Measurements from ENCODE around the gene FGD2. TPM values are rescaled to one million over a fixed set of nuclear protein-coding genes. Genes with fewer than 3 reads are reported as not detected.
"Not testable (repeated sequence)": the region's sequence is repeated elsewhere in the genome, so short reads cannot be mapped to it uniquely, and the experiment has no call there.

FGD2 gene
- total and polyA plus RNA-seq, 5 donors = 5.1 to 14.0 (median 9.7) TPM

- H3K9me3 ChIP-seq (ENCODE audit: control insufficient read depth, low read length) = no peaks in the 10 kb centered on the region
- no peak for DNase-seq
- H3K4me3 ChIP-seq (ENCODE audit: low read length) = no peak overlapping the region
- no peak for ATAC-seq
- peak overlapping the region; percentile 13 for H3K27ac ChIP-seq (ENCODE audit: low read length)
- intact Hi-C loops (cut with DNase I) = loop anchor here in 3 of 4 donors (5.0 to 10.0 kb wide), 2 partner anchors 93 to 215 kb away; partner anchors contain the start of gene C6orf89 (in 2 of the 3)
- no peaks in the 10 kb centered on the region for H3K27me3 ChIP-seq (ENCODE audit: control insufficient read depth, insufficient read depth)
- peaks cover 27% of the 10 kb centered on the region for H3K4me1 ChIP-seq (ENCODE audit: control insufficient read depth, insufficient read depth, low read length)
- WGBS = 44% methylated on average over 6 of the region's 6 CpGs
Observed at GRCh38 chr6:36980129-36980528, 25.3 kb upstream of the FGD2 start.

GRCh38 chr6:36980876-36981619 lies 24.4 kb upstream of the FGD2 start:
- Histone ChIP-seq H3K9me3 (ENCODE audit: control insufficient read depth, low read length) (no peaks in the 10 kb centered on the region), H3K27ac (ENCODE audit: low read length) (peak overlapping the region; percentile 19), H3K4me1 (ENCODE audit: control insufficient read depth, insufficient read depth, low read length) (peaks cover 24% of the 10 kb centered on the region), H3K27me3 (ENCODE audit: control insufficient read depth, insufficient read depth) (no peaks in the 10 kb centered on the region), H3K4me3 (ENCODE audit: low read length) (no peak overlapping the region)
- no peak for ATAC-seq
- intact Hi-C loops (cut with DNase I) = loop anchor here in 3 of 4 donors (5.0 to 10.0 kb wide), 2 partner anchors 94 to 216 kb away; partner anchors contain the start of gene C6orf89 (in 2 of the 3)
- no peak for DNase-seq
- WGBS = 62% methylated on average over 14 of the region's 14 CpGs

GRCh38 chr6:36983538-36983937 lies 21.9 kb upstream of the FGD2 start:
- Histone ChIP-seq H3K4me3 (ENCODE audit: low read length) (no peak overlapping the region), H3K27ac (ENCODE audit: low read length) (no peak overlapping the region), H3K9me3 (ENCODE audit: control insufficient read depth, low read length) (no peaks in the 10 kb centered on the region), H3K27me3 (ENCODE audit: control insufficient read depth, insufficient read depth) (no peaks in the 10 kb centered on the region), H3K4me1 (ENCODE audit: control insufficient read depth, insufficient read depth, low read length) (peaks cover 23% of the 10 kb centered on the region)
- ATAC-seq (no peak), DNase-seq (no peak)
- intact Hi-C loops (cut with DNase I) = loop anchor here in 3 of 4 donors (5.0 to 10.0 kb wide), 2 partner anchors 96 to 219 kb away; partner anchors contain the start of gene C6orf89 (in 2 of the 3)
- WGBS = 73% methylated on average over 3 of the region's 3 CpGs

GRCh38 chr6:36984581-36985416 lies 20.7 kb upstream of the FGD2 start:
- peak overlapping the region; percentile 83 for H3K27ac ChIP-seq (ENCODE audit: low read length)
- ATAC-seq (peak in 1 of 2 donors; percentile 52), DNase-seq (peak; percentile 74 to 84 (median 79))

GRCh38 chr6:36985417-36985807 lies 20.0 kb upstream of the FGD2 start:
- Histone ChIP-seq H3K9me3 (ENCODE audit: control insufficient read depth, low read length) (no peaks in the 10 kb centered on the region), H3K27ac (ENCODE audit: low read length) (peak overlapping the region; percentile 87), H3K4me1 (ENCODE audit: control insufficient read depth, insufficient read depth, low read length) (peaks cover 20% of the 10 kb centered on the region), H3K4me3 (ENCODE audit: low read length) (peak overlapping the region; percentile 88), H3K27me3 (ENCODE audit: control insufficient read depth, insufficient read depth) (no peaks in the 10 kb centered on the region)
- DNase-seq (peak in 1 of 3 donors; percentile 48), ATAC-seq (no peak)
- intact Hi-C loops (cut with DNase I) = loop anchor here in 1 of 4 donors (10.0 kb wide), 1 partner anchor 221 kb away; no protein-coding TSS in a partner anchor
- WGBS = under 1% methylated on average over 15 of the region's 15 CpGs

More at GRCh38 chr6:36984581-36985416, 20.7 kb upstream of the FGD2 start:
- WGBS = 4% methylated on average over 19 of the region's 19 CpGs
- peak overlapping the region; percentile 88 for H3K4me3 ChIP-seq (ENCODE audit: low read length)
- no peaks in the 10 kb centered on the region for H3K9me3 ChIP-seq (ENCODE audit: control insufficient read depth, low read length)
- intact Hi-C loops (cut with DNase I) = loop anchor here in 3 of 4 donors (5.0 to 10.0 kb wide), 2 partner anchors 97 to 220 kb away; partner anchors contain the start of gene C6orf89 (in 2 of the 3)
- no peaks in the 10 kb centered on the region for H3K27me3 ChIP-seq (ENCODE audit: control insufficient read depth, insufficient read depth)
- H3K4me1 ChIP-seq (ENCODE audit: control insufficient read depth, insufficient read depth, low read length) = peaks cover 20% of the 10 kb centered on the region

GRCh38 chr6:36985808-36986703 lies 19.4 kb upstream of the FGD2 start, which contains the start of gene MTCH1:
Gene MTCH1, minus strand, starts transcription at chr6:36986196. Its CDS starts 23 bp downstream, at chr6:36986173.
- under 1% methylated on average over 101 of the region's 101 CpGs for WGBS
- peaks cover 15% of the 10 kb centered on the region for H3K4me1 ChIP-seq (ENCODE audit: control insufficient read depth, insufficient read depth, low read length)
- intact Hi-C loops (cut with DNase I) = loop anchor here in 1 of 4 donors (10.0 kb wide), 1 partner anchor 221 kb away; no protein-coding TSS in a partner anchor
- peak; percentile 92 to 97 (median 96) for DNase-seq
- peak within 1 kb of the TSS; percentile 88 for H3K4me3 ChIP-seq (ENCODE audit: low read length)
- no peaks in the 10 kb centered on the region for H3K9me3 ChIP-seq (ENCODE audit: control insufficient read depth, low read length)
- ATAC-seq = peak; percentile 95 to 97
- no peaks in the 10 kb centered on the region for H3K27me3 ChIP-seq (ENCODE audit: control insufficient read depth, insufficient read depth)
- H3K27ac ChIP-seq (ENCODE audit: low read length) = peak within 1 kb of the TSS; percentile 87

- ATAC-seq = no peak
- H3K9me3 ChIP-seq (ENCODE audit: control insufficient read depth, low read length) = no peaks in the 10 kb centered on the region
- intact Hi-C loops (cut with DNase I) = loop anchor here in 1 of 4 donors (10.0 kb wide), 1 partner anchor 222 kb away; no protein-coding TSS in a partner anchor
- H3K27me3 ChIP-seq (ENCODE audit: control insufficient read depth, insufficient read depth) = no peaks in the 10 kb centered on the region
- WGBS = 2% methylated on average over 8 of the region's 8 CpGs
- DNase-seq = no peak
- H3K4me1 ChIP-seq (ENCODE audit: control insufficient read depth, insufficient read depth, low read length) = peaks cover 13% of the 10 kb centered on the region
- peak overlapping the region; percentile 88 for H3K4me3 ChIP-seq (ENCODE audit: low read length)
- H3K27ac ChIP-seq (ENCODE audit: low read length) = peak overlapping the region; percentile 87
Observed at GRCh38 chr6:36986704-36987047, 18.8 kb upstream of the FGD2 start.

GRCh38 chr6:36989264-36989663 lies 16.2 kb upstream of the FGD2 start:
- Histone ChIP-seq H3K27ac (ENCODE audit: low read length) (no peak overlapping the region), H3K4me1 (ENCODE audit: control insufficient read depth, insufficient read depth, low read length) (peaks cover 7% of the 10 kb centered on the region), H3K9me3 (ENCODE audit: control insufficient read depth, low read length) (no peaks in the 10 kb centered on the region), H3K27me3 (ENCODE audit: control insufficient read depth, insufficient read depth) (no peaks in the 10 kb centered on the region), H3K4me3 (ENCODE audit: low read length) (no peak overlapping the region)
- ATAC-seq (no peak), DNase-seq (no peak)
- 83% methylated on average over 6 of the region's 6 CpGs for WGBS
- intact Hi-C loops (cut with DNase I) = loop anchor here in 1 of 4 donors (10.0 kb wide), 1 partner anchor 224 kb away; no protein-coding TSS in a partner anchor

- 87% methylated on average over 2 of the region's 2 CpGs for WGBS
- intact Hi-C loops (cut with DNase I) = not testable (repeated sequence)
Observed at GRCh38 chr6:36990401-36990800, 15.1 kb upstream of the FGD2 start.

More at GRCh38 chr6:36990401-36990800, 15.1 kb upstream of the FGD2 start:
- H3K27me3 ChIP-seq (ENCODE audit: control insufficient read depth, insufficient read depth); H3K4me1 ChIP-seq (ENCODE audit: control insufficient read depth, insufficient read depth, low read length); ATAC-seq; H3K27ac ChIP-seq (ENCODE audit: low read length); H3K9me3 ChIP-seq (ENCODE audit: control insufficient read depth, low read length); DNase-seq; H3K4me3 ChIP-seq (ENCODE audit: low read length): not testable (repeated sequence)

Measured in right cardiac atrium (tissue), 5 donors.